H1 (cell line): ENCODE data around the gene PPIL6. TPM values are rescaled to one million over a fixed set of nuclear protein-coding genes. Genes with fewer than 3 reads are reported as not detected.

Experiments used
- CTCF ChIA-PET: fragments of 300-600 bp; sonication (Branson Sonifier 250); formaldehyde crosslinking; loops from one replicate; lab custom pipeline; 2021; ENCODE audit not compliant: partially characterized antibody; lab: Charles Lee
- POLR2A ChIA-PET: fragments of 300-600 bp; sonication (Branson Sonifier 250); formaldehyde crosslinking; loops from one replicate; lab custom pipeline; 2021; ENCODE audit warnings: inconsistent platforms; ENCODE audit not compliant: partially characterized antibody; lab: Charles Lee
- DNase-seq, 2 experiments: peaks; one replicate each; pipeline versions ENCODE4 v3.0.0 to v3.0.0-alpha.2; 2010 to 2022; ENCODE audit warnings: low spot score in 2 of 2, low read depth in 1 of 2, mixed read lengths in 1 of 2
- FAIRE-seq: peaks from 2 replicates; lab custom pipeline; 2011; peaks lifted over from hg19 to GRCh38; lab: Jason Lieb, UNC
- H2AFZ ChIP-seq: 2 replicates; pipeline ENCODE4 v1.8.1; 2012; ENCODE audit warnings: low read length, inconsistent platforms
- H2AK5ac ChIP-seq: 2 replicates; pipeline ENCODE4 v1.6.1; 2013; ENCODE audit warnings: low read depth, low read length
- H2BK120ac ChIP-seq: replicated peaks from 2 replicates; pipeline ENCODE3; 2013; ENCODE audit warnings: low read depth, low read length, inconsistent platforms
- H2BK12ac ChIP-seq: 2 replicates; pipeline ENCODE4 v1.6.1; 2013; ENCODE audit warnings: low read depth, low read length
- H2BK15ac ChIP-seq: 2 replicates; pipeline ENCODE4 v1.6.1; 2013; ENCODE audit warnings: low read length
- H2BK20ac ChIP-seq: 2 replicates; pipeline ENCODE4 v1.6.1; 2013; ENCODE audit warnings: low read length
- H2BK5ac ChIP-seq: 2 replicates; pipeline ENCODE4 v1.6.1; 2013; ENCODE audit warnings: low read depth, low read length
- H3K14ac ChIP-seq: 2 replicates; pipeline ENCODE4 v1.6.1; 2013; ENCODE audit warnings: inconsistent platforms; ENCODE audit not compliant: insufficient read length
- H3K18ac ChIP-seq: 2 replicates; pipeline ENCODE4 v1.6.1; 2013; ENCODE audit warnings: low read length; ENCODE audit errors: extremely low read depth
- H3K23ac ChIP-seq: 2 replicates; pipeline ENCODE4 v1.6.1; 2013; ENCODE audit warnings: inconsistent platforms; ENCODE audit not compliant: insufficient read length
- H3K23me2 ChIP-seq: 2 replicates; pipeline ENCODE4 v1.6.1; 2013; ENCODE audit warnings: low read depth, low read length
- H3K27ac ChIP-seq: 2 replicates; pipeline ENCODE4 v1.6.1; 2011; ENCODE audit warnings: low read depth, low read length, inconsistent platforms
- H3K27me3 ChIP-seq, 4 experiments: replicated peaks in 1 of 4; 1 replicate in 1 of 4; 2 replicates in 3 of 4; pipeline versions ENCODE4 v1.6.1 to v1.8.1; 2011 to 2013; ENCODE audit warnings: low read length in 3 of 4, mild to moderate bottlenecking in 3 of 4, inconsistent platforms in 2 of 4, mixed read lengths in 2 of 4, moderate library complexity in 1 of 4; ENCODE audit not compliant: control insufficient read depth in 3 of 4, insufficient read depth in 3 of 4; ENCODE audit errors: extremely low read depth in 1 of 4
- H3K36me3 ChIP-seq, 4 experiments: 2 replicates each; pipeline versions ENCODE4 v1.6.1 to v1.8.1; 2011 to 2013; ENCODE audit warnings: mild to moderate bottlenecking in 4 of 4, low read length in 3 of 4, moderate library complexity in 2 of 4, control low read depth in 1 of 4, inconsistent platforms in 1 of 4; ENCODE audit not compliant: insufficient read depth in 4 of 4, control insufficient read depth in 2 of 4
- H3K4ac ChIP-seq: replicated peaks from 2 replicates; pipeline ENCODE3; 2013; ENCODE audit warnings: low read length, low read depth, mixed read lengths, inconsistent platforms; ENCODE audit not compliant: insufficient read length
- H3K4me1 ChIP-seq, 4 experiments: replicated peaks in 1 of 4; 1 replicate in 1 of 4; 2 replicates in 3 of 4; pipeline versions ENCODE4 v1.6.1 to v1.8.1; 2011 to 2013; ENCODE audit warnings: low read length in 3 of 4, inconsistent platforms in 2 of 4, mixed read lengths in 1 of 4; ENCODE audit not compliant: insufficient read depth in 4 of 4, control insufficient read depth in 3 of 4
- H3K4me2 ChIP-seq, 2 experiments: 2 replicates each; pipeline versions ENCODE4 v1.6.1 to v1.8.1; 2011 to 2013; ENCODE audit warnings: low read depth in 2 of 2, low read length in 2 of 2, control low read depth in 1 of 2, inconsistent platforms in 1 of 2, mild to moderate bottlenecking in 1 of 2; ENCODE audit not compliant: insufficient read depth in 1 of 2
- H3K4me3 ChIP-seq, 4 experiments: fragments of 200-600, 300-600 bp in 1 of 4; sonication (generic), shearing (Covaris generic), sonication (Bioruptor Twin) in 1 of 4; 2 replicates each; pipeline versions ENCODE4 v1.5.1 to v1.8.1; 2011 to 2016; ENCODE audit warnings: low read length in 4 of 4, low read depth in 3 of 4, control low read depth in 2 of 4, inconsistent platforms in 2 of 4, mild to moderate bottlenecking in 2 of 4, mixed read lengths in 1 of 4, moderate library complexity in 1 of 4; ENCODE audit not compliant: insufficient read depth in 2 of 4; ENCODE audit errors: extremely low read depth in 1 of 4
- H3K56ac ChIP-seq: replicated peaks from 2 replicates; pipeline ENCODE3; 2013; ENCODE audit warnings: low read depth, mild to moderate bottlenecking, mixed read lengths, low read length, inconsistent platforms; ENCODE audit not compliant: insufficient read length
- H3K79me1 ChIP-seq: 2 replicates; pipeline ENCODE4 v1.6.1; 2013; ENCODE audit warnings: low read depth, low read length, control low read depth
- H3K79me2 ChIP-seq, 2 experiments: 2 replicates each; pipeline versions ENCODE4 v1.6.1 to v1.8.1; 2012 to 2013; ENCODE audit warnings: low read length in 2 of 2, mild to moderate bottlenecking in 2 of 2, inconsistent platforms in 1 of 2; ENCODE audit not compliant: insufficient read depth in 2 of 2, control insufficient read depth in 1 of 2
- H3K9ac ChIP-seq, 4 experiments: replicated peaks in 1 of 4; 1 replicate in 1 of 4; 2 replicates in 3 of 4; pipeline versions ENCODE4 v1.6.1 to v1.8.1; 2011 to 2013; ENCODE audit warnings: low read depth in 3 of 4, low read length in 3 of 4, control low read depth in 2 of 4, mild to moderate bottlenecking in 2 of 4, moderate library complexity in 2 of 4, inconsistent platforms in 1 of 4; ENCODE audit errors: extremely low read depth in 1 of 4
- H3K9me3 ChIP-seq, 2 experiments: 2 replicates each; pipeline versions ENCODE4 v1.6.1 to v1.8.1; 2012 to 2013; ENCODE audit warnings: mild to moderate bottlenecking in 2 of 2, moderate library complexity in 2 of 2, control low read depth in 1 of 2, inconsistent platforms in 1 of 2, low read depth in 1 of 2, low read length in 1 of 2, mixed read lengths in 1 of 2; ENCODE audit not compliant: insufficient read depth in 2 of 2
- H4K20me1 ChIP-seq, 2 experiments: replicated peaks in 1 of 2; 2 replicates each; pipeline versions ENCODE3 to v1.8.1; 2011 to 2013; ENCODE audit warnings: inconsistent platforms in 2 of 2, low read length in 2 of 2, mild to moderate bottlenecking in 1 of 2; ENCODE audit not compliant: insufficient read depth in 2 of 2, control insufficient read depth in 1 of 2
- H4K5ac ChIP-seq: 2 replicates; pipeline ENCODE4 v1.6.1; 2013; ENCODE audit warnings: low read length, low read depth, mixed read lengths, inconsistent platforms; ENCODE audit not compliant: insufficient read length
- H4K8ac ChIP-seq: 2 replicates; pipeline ENCODE4 v1.8.0; 2013; ENCODE audit warnings: mild to moderate bottlenecking, moderate library complexity, low read length, inconsistent platforms; ENCODE audit not compliant: insufficient read depth; ENCODE audit errors: extremely low read depth
- H4K91ac ChIP-seq: replicated peaks from 2 replicates; pipeline ENCODE3; 2013; ENCODE audit warnings: low read length, mixed read lengths, inconsistent platforms; ENCODE audit not compliant: insufficient read length
- CEBPB ChIP-seq: IDR thresholded peaks from 2 replicates; pipeline ENCODE4 v1.6.1; 2012; ENCODE audit warnings: low read depth, low read length
- HDAC2 ChIP-seq, 2 experiments: fragments of 300-600 bp in 1 of 2; sonication (generic) in 1 of 2; IDR thresholded peaks; 2 replicates each; pipeline ENCODE4 v1.6.1; 2011 to 2012; ENCODE audit warnings: low read depth in 2 of 2, low read length in 2 of 2, mild to moderate bottlenecking in 2 of 2, moderate library complexity in 2 of 2, borderline replicate concordance in 1 of 2, inconsistent platforms in 1 of 2
- JUND ChIP-seq: IDR thresholded peaks from 2 replicates; pipeline ENCODE4 v1.6.1; 2011; ENCODE audit warnings: mild to moderate bottlenecking, improper control_type of control experiment, low read length
- KDM1A ChIP-seq: fragments of 200-600, 300-600 bp; sonication (generic); IDR thresholded peaks from 2 replicates; pipeline ENCODE4 v1.7.1; 2016; ENCODE audit warnings: mild to moderate bottlenecking, low read length, borderline replicate concordance
- KDM5A ChIP-seq: fragments of 200-600 bp; IDR thresholded peaks from 2 replicates; pipeline ENCODE4 v1.7.1; 2012; ENCODE audit warnings: mild to moderate bottlenecking, low read length, inconsistent platforms, mixed read lengths
- POLR2A ChIP-seq, 2 experiments: IDR thresholded peaks; 1 replicate in 1 of 2; 2 replicates in 1 of 2; pipeline ENCODE4 v1.6.1; 2011; ENCODE audit warnings: low read depth in 2 of 2, low read length in 2 of 2, mild to moderate bottlenecking in 2 of 2; ENCODE audit errors: control extremely low read depth in 1 of 2
- POU5F1 ChIP-seq: IDR thresholded peaks from 2 replicates; pipeline ENCODE4 v1.6.1; 2011; ENCODE audit warnings: low read depth, mild to moderate bottlenecking, low read length, moderate library complexity
- RFX5 ChIP-seq: IDR thresholded peaks from 2 replicates; pipeline ENCODE4 v1.6.1; 2011; ENCODE audit warnings: low read depth, low read length, improper control_type of control experiment, borderline replicate concordance
- RXRA ChIP-seq: IDR thresholded peaks from 2 replicates; pipeline ENCODE4 v1.6.1; 2011; ENCODE audit warnings: low read depth, mild to moderate bottlenecking, low read length, moderate library complexity; ENCODE audit not compliant: insufficient read depth
- SIN3A ChIP-seq, 2 experiments: IDR thresholded peaks in 1 of 2; conservative IDR thresholded peaks in 1 of 2; 2 replicates each; pipeline ENCODE4 v1.6.1; 2011 to 2012; ENCODE audit warnings: low read length in 2 of 2, improper control_type of control experiment in 1 of 2, low read depth in 1 of 2, mild to moderate bottlenecking in 1 of 2
- SP2 ChIP-seq: IDR thresholded peaks from 2 replicates; pipeline ENCODE4 v1.6.1; 2012; ENCODE audit warnings: mild to moderate bottlenecking, low read length, inconsistent platforms
- SRF ChIP-seq: IDR thresholded peaks from 2 replicates; pipeline ENCODE4 v1.6.1; 2011; ENCODE audit warnings: mild to moderate bottlenecking, low read depth, low read length, moderate library complexity
- TAF7 ChIP-seq: optimal IDR thresholded peaks from 2 replicates; pipeline ENCODE3; 2011; ENCODE audit warnings: low read depth, mild to moderate bottlenecking, inconsistent platforms, low read length, moderate library complexity, borderline replicate concordance
- TCF12 ChIP-seq: IDR thresholded peaks from 2 replicates; pipeline ENCODE4 v1.6.1; 2011; ENCODE audit warnings: low read depth, mild to moderate bottlenecking, low read length
- YY1 ChIP-seq: IDR thresholded peaks from 2 replicates; pipeline ENCODE4 v1.6.1; 2011; ENCODE audit warnings: low read depth, mild to moderate bottlenecking, low read length
- WGBS, 2 experiments: shearing (Covaris generic) in 1 of 2; methylation state at CpG; one replicate each; pipeline versions ENCODE4 v1.1.6 to v1.1.7; 2013 to 2015; ENCODE audit warnings: low lambda C conversion rate in 2 of 2, mixed read lengths in 2 of 2, inconsistent platforms in 1 of 2, low coverage in 1 of 2, missing lambda C conversion rate in 1 of 2; ENCODE audit not compliant: insufficient replicate concordance in 2 of 2, insufficient coverage in 1 of 2, insufficient read length in 1 of 2; ENCODE audit errors: extremely low coverage in 1 of 2, missing lambda C conversion rate in 1 of 2; 5-methylcytosine and 5-hydroxymethylcytosine counted together
- polyA plus RNA-seq, 7 experiments: library from polyadenylated mRNA; depleted of rRNA in 3 of 7; stranded (reverse) in 5 of 7; unstranded in 2 of 7; fragments of >200 nt in 5 of 7; fragments of 200-250 nt in 2 of 7; gene quantifications; 1 replicate in 5 of 7; 2 replicates in 1 of 7; 4 replicates in 1 of 7; pipeline versions ENCODE4 v1.2.1 to v1.2.3, GENCODE V29; 2011 to 2013; ENCODE audit warnings: missing spikeins in 2 of 7, mixed read lengths in 2 of 7
- total RNA-seq: library from RNA; stranded (reverse); fragmentation: NEBNext Ultra II Directional; extraction: Animal tissue kit (Norgen Biotek cat#: 25700); gene quantifications from 2 replicates; pipeline ENCODE4 v1.2.1, GENCODE V29; 2021

Gene PPIL6
- total and polyA plus RNA-seq, 2 of the 8 experiments (the other 6 are each of a cell fraction or from before 2014, with no cell fraction given), result 0.42 to 1.3 TPM

DNA sequence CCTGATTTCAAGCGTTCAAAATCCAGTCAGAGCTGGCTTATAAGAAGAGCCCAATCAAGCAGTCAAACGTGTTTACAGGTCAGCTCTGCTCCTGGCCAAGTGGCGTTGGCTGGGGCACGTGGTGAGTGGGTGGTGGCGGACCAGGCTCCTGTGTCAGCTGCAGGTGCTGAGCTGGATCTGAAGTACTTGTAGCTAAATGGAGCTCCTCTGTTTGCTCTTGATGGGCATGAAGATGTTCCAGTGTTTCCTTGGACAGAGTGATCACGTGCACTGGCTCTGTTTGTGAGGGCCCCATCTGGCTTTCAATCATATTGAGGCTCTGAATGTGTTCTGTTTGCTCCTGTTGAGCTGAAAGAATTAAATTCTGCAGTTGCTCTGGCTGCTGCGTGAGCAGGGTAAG is 25.3 kb upstream of the PPIL6 start:
- H2BK5ac ChIP-seq, result no peak overlapping the region
- H2AFZ ChIP-seq, result no peak overlapping the region
- no peak overlapping the region for H2BK15ac ChIP-seq
- no peak overlapping the region for H3K4ac ChIP-seq
- no peak overlapping the region for H4K5ac ChIP-seq
- peaks cover 19 to 97% (median 51%) of the 10 kb centered on the region in 4 experiments for H3K36me3 ChIP-seq
- ChIA-PET POLR2A (interaction anchor here (0.5 to 3.1 kb wide), 4 partner anchors 9 to 352 kb away, joined by 3 to 10 read pairs (median 4); partner anchors contain the start of genes PPIL6 and SMPD2), CTCF (interaction anchor here (0.6 kb wide), 1 partner anchor 323 kb away, joined by 4 read pairs; no protein-coding TSS in a partner anchor)
- no peak overlapping the region for H3K4me3 ChIP-seq
- H3K27me3 ChIP-seq, result no peaks in the 10 kb centered on the region
- H2AK5ac ChIP-seq, result no peak overlapping the region
- DNase-seq (no peak), FAIRE-seq (no peak)
- no peak overlapping the region for H3K27ac ChIP-seq
- peaks cover 1 to 10% of the 10 kb centered on the region in 2 experiments for H4K20me1 ChIP-seq
- H3K79me2 ChIP-seq, result peaks cover 0 to 19% of the 10 kb centered on the region in 2 experiments; a peak in 2 of 4 replicates
- no peak overlapping the region for H3K18ac ChIP-seq
- no peak overlapping the region for H4K91ac ChIP-seq
- H2BK20ac ChIP-seq, result no peak overlapping the region
- no peak overlapping the region for H3K23ac ChIP-seq
- H3K4me1 ChIP-seq, result no peaks in the 10 kb centered on the region
- H3K4me2 ChIP-seq, result no peak overlapping the region
- H2BK12ac ChIP-seq, result no peak overlapping the region
- no peak overlapping the region for H3K9ac ChIP-seq
- no peak overlapping the region for H3K56ac ChIP-seq
- H3K9me3 ChIP-seq, result peaks cover 0 to 5% of the 10 kb centered on the region in 2 experiments; a peak in 1 of 4 replicates
- no peak overlapping the region for H4K8ac ChIP-seq
- H3K79me1 ChIP-seq, result peaks cover 6% of the 10 kb centered on the region; the same call in 1 of the 2 replicates
- no peaks in the 10 kb centered on the region for H3K23me2 ChIP-seq
- 97% methylated on average over 7 of the region's 7 CpGs; no CpG with 5 or more reads in 1 of the 2 experiments for WGBS, 2 experiments
- H2BK120ac ChIP-seq, result no peak overlapping the region
- H3K14ac ChIP-seq, result no peak overlapping the region
- TF ChIP-seq SP2, result no peak
- no peak for TF ChIP-seq YY1
- TF ChIP-seq KDM5A, result no peak
- no peak for TF ChIP-seq CEBPB
- TF ChIP-seq RXRA, result no peak
- TF ChIP-seq RFX5, result no peak
- no peak for TF ChIP-seq POU5F1
- TF ChIP-seq KDM1A, result no peak
- TF ChIP-seq SIN3A (conservative IDR thresholded peaks at IDR 0.05 in 1 of 2, IDR thresholded peaks at IDR 0.05 in 1 of 2; ENCODE audit: low read depth in 1 of 2, low read length in 2 of 2), result no peak
- no peak for TF ChIP-seq TAF7
- no peak for TF ChIP-seq POLR2A (IDR thresholded peaks at IDR 0.05; ENCODE audit: control extremely low read depth in 1 of 2, low read depth in 2 of 2, low read length in 2 of 2)
- TF ChIP-seq HDAC2 (IDR thresholded peaks at IDR 0.05; ENCODE audit: borderline replicate concordance in 1 of 2, low read depth in 2 of 2, low read length in 2 of 2), result no peak
- TF ChIP-seq JUND, result no peak
- no peak for TF ChIP-seq TCF12
- no peak for TF ChIP-seq SRF
